Immature natural killer cell (primary cell): ENCODE data around the gene OR13F1. TPM values are rescaled to one million over a fixed set of nuclear protein-coding genes. Genes with fewer than 3 reads are reported as not detected.
"Not testable (repeated sequence)": the region's sequence is repeated elsewhere in the genome, so short reads cannot be mapped to it uniquely, and the experiment has no call there.

Source experiments
- DNase-seq, 3 donors: peaks; one replicate each; pipeline ENCODE4 v3.0.0; 2022; ENCODE audit warnings: mixed read lengths in 1 of 3
- H3K27ac Mint-ChIP-seq, 6 donors: one replicate each; pipeline ENCODE4 v1.8.0; 2020; ENCODE audit warnings: mixed read lengths in 6 of 6, mild to moderate bottlenecking in 5 of 6, inconsistent platforms in 4 of 6, moderate library complexity in 3 of 6
- H3K27me3 Mint-ChIP-seq, 3 donors: one replicate each; pipeline ENCODE4 v1.8.0; 2020 to 2021; ENCODE audit warnings: low read depth in 3 of 3, mild to moderate bottlenecking in 3 of 3, mixed read lengths in 3 of 3, moderate library complexity in 3 of 3, inconsistent platforms in 1 of 3
- H3K36me3 Mint-ChIP-seq, 3 donors: one replicate each; pipeline ENCODE4 v1.8.0; 2020; ENCODE audit warnings: mixed read lengths in 3 of 3, inconsistent platforms in 2 of 3, mild to moderate bottlenecking in 2 of 3
- H3K4me1 Mint-ChIP-seq, 2 donors: one replicate each; pipeline ENCODE4 v1.8.0; 2020; ENCODE audit warnings: inconsistent platforms in 2 of 2, mild to moderate bottlenecking in 2 of 2, mixed read lengths in 2 of 2, moderate library complexity in 1 of 2
- H3K4me3 Mint-ChIP-seq, 5 donors: one replicate each; pipeline ENCODE4 v1.8.0; 2020; ENCODE audit warnings: mild to moderate bottlenecking in 5 of 5, mixed read lengths in 5 of 5, inconsistent platforms in 3 of 5, moderate library complexity in 3 of 5
- H3K9me3 Mint-ChIP-seq, 6 donors: one replicate each; pipeline ENCODE4 v1.8.0; 2020; ENCODE audit warnings: mild to moderate bottlenecking in 6 of 6, mixed read lengths in 6 of 6, inconsistent platforms in 4 of 6, moderate library complexity in 3 of 6
- polyA plus RNA-seq, 3 donors: library from polyadenylated mRNA; unstranded; fragments of 300-500 nt; fragmentation: Illumina TruSeq; gene quantifications; one replicate each; pipeline ENCODE4 v1.2.3, GENCODE V29; 2021

Gene OR13F1
- polyA plus RNA-seq, result not detected

GRCh38 chr9:104503963-104504362, at the start of gene OR13F1:
TSS of gene OR13F1 (plus strand) at chr9:104504263. CDS start at chr9:104504263, 0 bp downstream.
- H3K9me3 Mint-ChIP-seq, result peaks cover 0 to 17% (median 4%) of the 10 kb centered on the region in 6 donors
- no peak within 1 kb of the TSS for H3K27ac Mint-ChIP-seq
- H3K36me3 Mint-ChIP-seq, result no peaks in the 10 kb centered on the region
- no peaks in the 10 kb centered on the region for H3K4me1 Mint-ChIP-seq
- DNase-seq, result no peak
- H3K4me3 Mint-ChIP-seq, result no peak within 1 kb of the TSS
- H3K27me3 Mint-ChIP-seq, result no peaks in the 10 kb centered on the region

GRCh38 chr9:104456831-104457230, 47.2 kb upstream of the OR13F1 start:
- no peaks in the 10 kb centered on the region for H3K36me3 Mint-ChIP-seq
- H3K27ac Mint-ChIP-seq, result no peak overlapping the region
- peaks cover 4 to 23% (median 7%) of the 10 kb centered on the region in 6 donors for H3K9me3 Mint-ChIP-seq
- peaks cover 0 to 3% (median 0%) of the 10 kb centered on the region in 3 donors for H3K27me3 Mint-ChIP-seq
- no peak for DNase-seq
- H3K4me1 Mint-ChIP-seq, result no peaks in the 10 kb centered on the region
- no peak overlapping the region for H3K4me3 Mint-ChIP-seq

GRCh38 chr9:104463864-104464263, 40.2 kb upstream of the OR13F1 start:
- H3K9me3 Mint-ChIP-seq, result peaks cover 9 to 38% (median 13%) of the 10 kb centered on the region in 6 donors
- no peaks in the 10 kb centered on the region for H3K4me1 Mint-ChIP-seq
- H3K36me3 Mint-ChIP-seq, result no peaks in the 10 kb centered on the region
- peaks cover 0 to 1% (median 0%) of the 10 kb centered on the region in 3 donors for H3K27me3 Mint-ChIP-seq
- H3K4me3 Mint-ChIP-seq, result no peak overlapping the region
- no peak for DNase-seq
- H3K27ac Mint-ChIP-seq, result no peak overlapping the region

- no peak for DNase-seq
- no peak overlapping the region for H3K4me3 Mint-ChIP-seq
- H3K9me3 Mint-ChIP-seq, result peaks cover 8 to 31% (median 13%) of the 10 kb centered on the region in 6 donors
- no peaks in the 10 kb centered on the region for H3K4me1 Mint-ChIP-seq
- H3K27ac Mint-ChIP-seq, result no peak overlapping the region
- no peaks in the 10 kb centered on the region for H3K36me3 Mint-ChIP-seq
- no peaks in the 10 kb centered on the region for H3K27me3 Mint-ChIP-seq
These were observed 35.8 kb upstream of the OR13F1 start for GRCh38 chr9:104468261-104468660.

GRCh38 chr9:104482921-104483570, 21.0 kb upstream of the OR13F1 start:
- Mint-ChIP-seq H3K27ac (no peak overlapping the region), H3K4me1 (no peaks in the 10 kb centered on the region), H3K36me3 (no peaks in the 10 kb centered on the region), H3K9me3 (peaks cover 2 to 10% (median 4%) of the 10 kb centered on the region in 6 donors), H3K4me3 (no peak overlapping the region), H3K27me3 (no peaks in the 10 kb centered on the region)
- no peak for DNase-seq

GRCh38 chr9:104485014-104485413, 19.0 kb upstream of the OR13F1 start:
- Mint-ChIP-seq H3K27me3 (no peaks in the 10 kb centered on the region), H3K9me3 (peaks cover 0 to 10% (median under 1%) of the 10 kb centered on the region in 6 donors), H3K36me3 (no peaks in the 10 kb centered on the region), H3K27ac (no peak overlapping the region), H3K4me1 (no peaks in the 10 kb centered on the region), H3K4me3 (no peak overlapping the region)
- DNase-seq, result no peak

- Mint-ChIP-seq H3K4me3 (no peak overlapping the region), H3K27me3 (no peaks in the 10 kb centered on the region), H3K27ac (no peak overlapping the region), H3K4me1 (no peaks in the 10 kb centered on the region), H3K9me3 (peaks cover 0 to 11% (median 3%) of the 10 kb centered on the region in 6 donors), H3K36me3 (no peaks in the 10 kb centered on the region)
- no peak for DNase-seq
These were observed 9.3 kb upstream of the OR13F1 start for GRCh38 chr9:104494808-104495207.

GRCh38 chr9:104503440-104503839, 623 bp upstream of the OR13F1 start:
- Mint-ChIP-seq H3K27me3 (no peaks in the 10 kb centered on the region), H3K9me3 (peaks cover 0 to 17% (median 3%) of the 10 kb centered on the region in 6 donors), H3K4me3 (no peak overlapping the region), H3K27ac (no peak overlapping the region), H3K4me1 (no peaks in the 10 kb centered on the region), H3K36me3 (no peaks in the 10 kb centered on the region)
- no peak for DNase-seq

- peaks cover 0 to 35% (median 8%) of the 10 kb centered on the region in 6 donors for H3K9me3 Mint-ChIP-seq
- DNase-seq, result no peak
- H3K36me3 Mint-ChIP-seq, result no peaks in the 10 kb centered on the region
- H3K27me3 Mint-ChIP-seq, result no peaks in the 10 kb centered on the region
- H3K27ac Mint-ChIP-seq, result no peak overlapping the region
- no peak overlapping the region for H3K4me3 Mint-ChIP-seq
- no peaks in the 10 kb centered on the region for H3K4me1 Mint-ChIP-seq
These were observed 2.5 kb downstream of the OR13F1 start for GRCh38 chr9:104506565-104506964.

- DNase-seq, result no peak
- no peaks in the 10 kb centered on the region for H3K27me3 Mint-ChIP-seq
- H3K27ac Mint-ChIP-seq, result no peak overlapping the region
- no peaks in the 10 kb centered on the region for H3K36me3 Mint-ChIP-seq
- no peak overlapping the region for H3K4me3 Mint-ChIP-seq
- peaks cover 0 to 21% (median 9%) of the 10 kb centered on the region in 6 donors for H3K9me3 Mint-ChIP-seq
- no peaks in the 10 kb centered on the region for H3K4me1 Mint-ChIP-seq
These were observed 10.8 kb downstream of the OR13F1 start for GRCh38 chr9:104514901-104515300.

- not testable (repeated sequence) for DNase-seq, H3K4me3 Mint-ChIP-seq, H3K27ac Mint-ChIP-seq, H3K4me1 Mint-ChIP-seq, H3K36me3 Mint-ChIP-seq, H3K27me3 Mint-ChIP-seq
- peaks cover 0 to 19% (median 6%) of the 10 kb centered on the region in 6 donors for H3K9me3 Mint-ChIP-seq
These were observed 16.2 kb downstream of the OR13F1 start for GRCh38 chr9:104520241-104520640.

GRCh38 chr9:104527109-104527508, 23.0 kb downstream of the OR13F1 start, which contains the start of gene OR13C4:
TSS of gene OR13C4 (minus strand) at chr9:104527209. CDS start at chr9:104527209, 0 bp downstream.
- H3K4me3 Mint-ChIP-seq, result no peak within 1 kb of the TSS
- peaks cover 1 to 31% (median 8%) of the 10 kb centered on the region in 6 donors for H3K9me3 Mint-ChIP-seq
- H3K4me1 Mint-ChIP-seq, result no peaks in the 10 kb centered on the region
- H3K36me3 Mint-ChIP-seq, result no peaks in the 10 kb centered on the region
- no peak for DNase-seq
- no peak within 1 kb of the TSS for H3K27ac Mint-ChIP-seq
- H3K27me3 Mint-ChIP-seq, result no peaks in the 10 kb centered on the region

GRCh38 chr9:104536756-104537155, 32.7 kb downstream of the OR13F1 start, which contains the start of gene OR13C3:
TSS of gene OR13C3 (minus strand) at chr9:104536856. CDS start at chr9:104536723, 133 bp downstream.
- Mint-ChIP-seq H3K9me3 (peaks cover 0 to 14% (median 8%) of the 10 kb centered on the region in 6 donors), H3K4me1 (no peaks in the 10 kb centered on the region), H3K27me3 (no peaks in the 10 kb centered on the region), H3K36me3 (no peaks in the 10 kb centered on the region), H3K4me3 (no peak within 1 kb of the TSS), H3K27ac (no peak within 1 kb of the TSS)
- no peak for DNase-seq

- Mint-ChIP-seq H3K27ac (no peak overlapping the region), H3K4me3 (no peak overlapping the region), H3K4me1 (no peaks in the 10 kb centered on the region), H3K9me3 (peaks cover 0 to 11% (median 4%) of the 10 kb centered on the region in 6 donors), H3K27me3 (no peaks in the 10 kb centered on the region), H3K36me3 (no peaks in the 10 kb centered on the region)
- DNase-seq, result no peak
These were observed 35.2 kb downstream of the OR13F1 start for GRCh38 chr9:104539275-104539674.

GRCh38 chr9:104544644-104545043, 40.6 kb downstream of the OR13F1 start:
- Mint-ChIP-seq H3K36me3 (no peaks in the 10 kb centered on the region), H3K9me3 (peaks cover 0 to 5% (median 3%) of the 10 kb centered on the region in 6 donors), H3K27ac (no peak overlapping the region), H3K4me3 (no peak overlapping the region), H3K27me3 (no peaks in the 10 kb centered on the region), H3K4me1 (no peaks in the 10 kb centered on the region)
- DNase-seq, result no peak
